GM23338 (cell line): ENCODE data around the gene KCNK5. TPM values are rescaled to one million over a fixed set of nuclear protein-coding genes. Genes with fewer than 3 reads are reported as not detected.

Source experiments
- ATAC-seq: fragments of 200-7000 bp; cut with Tn5 transposase; 3 replicates; pipeline ENCODE4 v1.9.1; 2020
- DNase-seq: peaks from one replicate; pipeline ENCODE4 v3.0.0-alpha.2; 2015; ENCODE audit warnings: low spot score
- H2AFZ ChIP-seq: fragments of 200-600 bp; sonication (generic); 2 replicates; pipeline ENCODE4 v1.8.0; 2016; ENCODE audit warnings: antibody characterized with exemption, mild to moderate bottlenecking, moderate library complexity
- H3F3A ChIP-seq: fragments of 200-600 bp; sonication (generic); replicated peaks from 2 replicates; pipeline ENCODE4 v1.8.0; 2017; ENCODE audit warnings: antibody characterized with exemption, mixed run types, low read depth
- H3K27ac ChIP-seq: fragments of 200-600 bp; sonication (generic); 2 replicates; pipeline ENCODE4 v1.6.1; 2016; ENCODE audit warnings: low read depth
- H3K27me3 ChIP-seq: fragments of 200-600 bp; sonication (generic); 2 replicates; pipeline ENCODE4 v1.8.0; 2016; ENCODE audit warnings: mild to moderate bottlenecking, mixed run types, moderate library complexity; ENCODE audit not compliant: insufficient read depth
- H3K36me3 ChIP-seq: fragments of 200-600 bp; sonication (generic); 2 replicates; pipeline ENCODE4 v1.8.0; 2016; ENCODE audit warnings: mild to moderate bottlenecking; ENCODE audit not compliant: insufficient read depth
- H3K4me1 ChIP-seq: fragments of 200-600 bp; sonication (generic); 2 replicates; pipeline ENCODE4 v1.8.0; 2016; ENCODE audit warnings: mild to moderate bottlenecking, moderate library complexity; ENCODE audit not compliant: insufficient read depth
- H3K4me2 ChIP-seq: fragments of 200-600 bp; sonication (generic); 2 replicates; pipeline ENCODE4 v1.7.1; 2017; ENCODE audit warnings: mixed run types
- H3K4me3 ChIP-seq: fragments of 200-600 bp; sonication (generic); 2 replicates; pipeline ENCODE4 v1.6.1; 2016; ENCODE audit warnings: mixed run types
- H3K79me2 ChIP-seq: fragments of 200-600 bp; sonication (generic); replicated peaks from 2 replicates; pipeline ENCODE4 v1.8.0; 2017; ENCODE audit warnings: mild to moderate bottlenecking; ENCODE audit not compliant: insufficient read depth
- H3K9me2 ChIP-seq: fragments of 200-600 bp; sonication (generic); 2 replicates; pipeline ENCODE4 v1.8.0; 2017; ENCODE audit not compliant: insufficient read depth
- H4K20me1 ChIP-seq: fragments of 200-600 bp; sonication (generic); replicated peaks from 2 replicates; pipeline ENCODE4 v1.8.0; 2017; ENCODE audit warnings: mild to moderate bottlenecking; ENCODE audit not compliant: insufficient read depth
- H3K27ac Mint-ChIP-seq: 2 replicates; pipeline ENCODE4 v1.8.0; 2020; ENCODE audit warnings: inconsistent platforms, mild to moderate bottlenecking, moderate library complexity, mixed read lengths
- H3K27me3 Mint-ChIP-seq: 3 replicates; pipeline ENCODE4 v1.8.0; 2022; ENCODE audit warnings: low read depth, mild to moderate bottlenecking, moderate library complexity, mixed read lengths, inconsistent platforms; ENCODE audit not compliant: insufficient read depth, poor library complexity
- H3K36me3 Mint-ChIP-seq: 3 replicates; pipeline ENCODE4 v1.8.0; 2021; ENCODE audit warnings: low read depth, mild to moderate bottlenecking, inconsistent platforms, moderate library complexity, mixed read lengths
- H3K4me1 Mint-ChIP-seq: 3 replicates; pipeline ENCODE4 v1.8.0; 2020; ENCODE audit warnings: mild to moderate bottlenecking, inconsistent platforms, mixed read lengths
- H3K4me3 Mint-ChIP-seq: 3 replicates; pipeline ENCODE4 v1.8.0; 2021; ENCODE audit warnings: moderate library complexity, mild to moderate bottlenecking, inconsistent platforms, mixed read lengths
- H3K9me3 Mint-ChIP-seq: 3 replicates; pipeline ENCODE4 v1.8.0; 2020; ENCODE audit warnings: moderate library complexity, mild to moderate bottlenecking, inconsistent platforms, mixed read lengths
- CREB1 ChIP-seq: fragments of 250-450 bp; sonication (Bioruptor Pico); IDR thresholded peaks from 2 replicates; pipeline ENCODE4 v1.5.0; 2020; ENCODE audit warnings: low read depth, mild to moderate bottlenecking, moderate library complexity
- EZH2 ChIP-seq: fragments of 200-600 bp; sonication (generic); IDR thresholded peaks from one replicate; pipeline ENCODE4 v1.8.0; 2017; ENCODE audit warnings: antibody characterized with exemption, mild to moderate bottlenecking, low read depth; ENCODE audit not compliant: unreplicated experiment
- EZH2phosphoT487 ChIP-seq: fragments of 200-600 bp; sonication (generic); IDR thresholded peaks from one replicate; pipeline ENCODE4 v1.8.1; 2018; ENCODE audit warnings: antibody characterized with exemption; ENCODE audit not compliant: unreplicated experiment
- JUNB ChIP-seq: IDR thresholded peaks from one replicate; pipeline ENCODE4 v1.6.1; 2016; ENCODE audit warnings: antibody characterized with exemption; ENCODE audit not compliant: unreplicated experiment
- NANOG ChIP-seq: IDR thresholded peaks from 2 replicates; pipeline ENCODE4 v1.6.1; 2016; ENCODE audit warnings: antibody characterized with exemption, borderline replicate concordance
- POLR2AphosphoS5 ChIP-seq: IDR thresholded peaks from 2 replicates; pipeline ENCODE4 v1.6.1; 2016; ENCODE audit warnings: antibody characterized with exemption, low read depth
- REST ChIP-seq: IDR thresholded peaks from one replicate; pipeline ENCODE4 v1.6.1; 2018; ENCODE audit warnings: antibody characterized with exemption; ENCODE audit not compliant: unreplicated experiment
- STAT1 ChIP-seq: IDR thresholded peaks from one replicate; pipeline ENCODE4 v1.6.1; 2016; ENCODE audit warnings: antibody characterized with exemption; ENCODE audit not compliant: unreplicated experiment
- ZNF114 ChIP-seq: fragments of 250-450 bp; sonication (Bioruptor Pico); IDR thresholded peaks from 2 replicates; pipeline ENCODE4 v1.5.0; 2020; ENCODE audit warnings: mild to moderate bottlenecking, moderate library complexity
- ZNF331 ChIP-seq: fragments of 250-450 bp; sonication (Bioruptor Pico); IDR thresholded peaks from 2 replicates; pipeline ENCODE4 v1.5.0; 2020; ENCODE audit warnings: low read depth, mild to moderate bottlenecking, moderate library complexity
- ZNF462 ChIP-seq: fragments of 250-450 bp; sonication (Bioruptor Pico); IDR thresholded peaks from 2 replicates; pipeline ENCODE4 v1.5.0; 2020; ENCODE audit warnings: mild to moderate bottlenecking, moderate library complexity
- polyA plus RNA-seq: library from polyadenylated mRNA; unstranded; fragments of >200 nt; fragmentation: Nextera tagmentation; extraction: Ambion mirVana; gene quantifications from 2 replicates; pipeline ENCODE4 v1.2.1, GENCODE V29; 2016
- total RNA-seq: library from RNA; depleted of rRNA; stranded (reverse); fragments of >200 nt; shearing (Covaris generic); gene quantifications from 2 replicates; pipeline ENCODE4 v1.2.3, GENCODE V29; 2014
- TF ChIP-seq, protein P1 (sequence below): IDR thresholded peaks from 2 replicates; pipeline ENCODE4 v1.6.1; 2016; ENCODE audit warnings: antibody characterized with exemption
- TF ChIP-seq, protein P2 (sequence below), 2 experiments: fragments of 200-600 bp in 1 of 2; sonication (generic) in 1 of 2; conservative IDR thresholded peaks; 2 replicates each; pipeline versions ENCODE4 v1.5.1 to v1.6.1; 2016 to 2017; ENCODE audit warnings: antibody characterized with exemption in 2 of 2, low read depth in 2 of 2, mild to moderate bottlenecking in 2 of 2, moderate library complexity in 1 of 2

KCNK5 gene
- total and polyA plus RNA-seq, 2 experiments from 2014 or later: 9.5 to 57.4 TPM

GRCh38 chr6:39177130-39177529, 52.1 kb downstream of the KCNK5 start:
- no peaks in the 10 kb centered on the region for H4K20me1 ChIP-seq
- H3K36me3 ChIP-seq: no peaks in the 10 kb centered on the region
- no peaks in the 10 kb centered on the region for H3K27me3 ChIP-seq
- ATAC-seq (no peak), DNase-seq (no peak)
- H3K27me3 Mint-ChIP-seq: peaks cover 5% of the 10 kb centered on the region
- no peaks in the 10 kb centered on the region for H3F3A ChIP-seq
- no peaks in the 10 kb centered on the region for H3K9me2 ChIP-seq
- H3K27ac ChIP-seq: no peak overlapping the region
- no peak overlapping the region for H3K27ac Mint-ChIP-seq
- TF ChIP-seq POLR2AphosphoS5: no peak
- TF ChIP-seq ZNF114: no peak
- TF ChIP-seq JUNB: no peak
- TF ChIP-seq NANOG: no peak
- TF ChIP-seq, protein P1, sequence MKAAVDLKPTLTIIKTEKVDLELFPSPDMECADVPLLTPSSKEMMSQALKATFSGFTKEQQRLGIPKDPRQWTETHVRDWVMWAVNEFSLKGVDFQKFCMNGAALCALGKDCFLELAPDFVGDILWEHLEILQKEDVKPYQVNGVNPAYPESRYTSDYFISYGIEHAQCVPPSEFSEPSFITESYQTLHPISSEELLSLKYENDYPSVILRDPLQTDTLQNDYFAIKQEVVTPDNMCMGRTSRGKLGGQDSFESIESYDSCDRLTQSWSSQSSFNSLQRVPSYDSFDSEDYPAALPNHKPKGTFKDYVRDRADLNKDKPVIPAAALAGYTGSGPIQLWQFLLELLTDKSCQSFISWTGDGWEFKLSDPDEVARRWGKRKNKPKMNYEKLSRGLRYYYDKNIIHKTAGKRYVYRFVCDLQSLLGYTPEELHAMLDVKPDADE: no peak
- no peak for TF ChIP-seq ZNF462 (CRISPR knock-in tag)
- TF ChIP-seq STAT1: no peak
- TF ChIP-seq REST: no peak
- TF ChIP-seq EZH2phosphoT487: no peak
- no peak for TF ChIP-seq ZNF331 (CRISPR knock-in tag)
- TF ChIP-seq EZH2: no peak
- TF ChIP-seq, protein P2, sequence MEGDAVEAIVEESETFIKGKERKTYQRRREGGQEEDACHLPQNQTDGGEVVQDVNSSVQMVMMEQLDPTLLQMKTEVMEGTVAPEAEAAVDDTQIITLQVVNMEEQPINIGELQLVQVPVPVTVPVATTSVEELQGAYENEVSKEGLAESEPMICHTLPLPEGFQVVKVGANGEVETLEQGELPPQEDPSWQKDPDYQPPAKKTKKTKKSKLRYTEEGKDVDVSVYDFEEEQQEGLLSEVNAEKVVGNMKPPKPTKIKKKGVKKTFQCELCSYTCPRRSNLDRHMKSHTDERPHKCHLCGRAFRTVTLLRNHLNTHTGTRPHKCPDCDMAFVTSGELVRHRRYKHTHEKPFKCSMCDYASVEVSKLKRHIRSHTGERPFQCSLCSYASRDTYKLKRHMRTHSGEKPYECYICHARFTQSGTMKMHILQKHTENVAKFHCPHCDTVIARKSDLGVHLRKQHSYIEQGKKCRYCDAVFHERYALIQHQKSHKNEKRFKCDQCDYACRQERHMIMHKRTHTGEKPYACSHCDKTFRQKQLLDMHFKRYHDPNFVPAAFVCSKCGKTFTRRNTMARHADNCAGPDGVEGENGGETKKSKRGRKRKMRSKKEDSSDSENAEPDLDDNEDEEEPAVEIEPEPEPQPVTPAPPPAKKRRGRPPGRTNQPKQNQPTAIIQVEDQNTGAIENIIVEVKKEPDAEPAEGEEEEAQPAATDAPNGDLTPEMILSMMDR (conservative IDR thresholded peaks at IDR 0.05; ENCODE audit: low read depth in 2 of 2): no peak
- no peak for TF ChIP-seq CREB1 (CRISPR knock-in tag)
- no peak overlapping the region for H3K4me3 ChIP-seq
- H3K4me3 Mint-ChIP-seq: no peak overlapping the region
- H3K4me1 Mint-ChIP-seq: no peaks in the 10 kb centered on the region
- H3K36me3 Mint-ChIP-seq: peaks cover 28% of the 10 kb centered on the region
- no peak overlapping the region for H2AFZ ChIP-seq
- H3K4me1 ChIP-seq: no peaks in the 10 kb centered on the region
- peaks cover 18% of the 10 kb centered on the region for H3K9me3 Mint-ChIP-seq
- no peaks in the 10 kb centered on the region for H3K79me2 ChIP-seq
- H3K4me2 ChIP-seq: no peak overlapping the region
